Lower leg skin (tissue), 4 donors: ENCODE results near the gene HLA-F. TPM values are rescaled to one million over a fixed set of nuclear protein-coding genes. Genes with fewer than 3 reads are reported as not detected.

Experiments used
- DNase-seq, 2 donors: peaks; one replicate each; pipeline ENCODE4 v3.0.0-alpha.2; 2019; ENCODE audit warnings: low spot score in 2 of 2
- H3K4me3 ChIP-seq: fragments of 200-600 bp; sonication (generic); 2 replicates; pipeline ENCODE4 v1.5.1; 2017; ENCODE audit warnings: mild to moderate bottlenecking, low read depth; ENCODE audit not compliant: poor library complexity, severe bottlenecking
- POLR2A ChIP-seq, 2 donors: fragments of 450-650 bp; IDR thresholded peaks; one replicate each; pipeline ENCODE4 v1.6.1; 2016 to 2017; ENCODE audit warnings: antibody characterized with exemption in 2 of 2, mild to moderate bottlenecking in 1 of 2, moderate library complexity in 1 of 2
- WGBS, 2 donors: methylation state at CpG; one replicate each; pipeline ENCODE4 v1.1.5; 2018; 5-methylcytosine and 5-hydroxymethylcytosine counted together
- intact Hi-C: fragments of 100-400 bp; cut with DNase I; formaldehyde crosslinking; loops from one replicate; pipeline ENCODE4 v1.15.0; 2023; ENCODE audit warnings: low total_unique reads
- total RNA-seq, 4 donors: library from RNA; depleted of rRNA; stranded (reverse); fragments of >200 nt; gene quantifications; one replicate each; pipeline ENCODE4 v1.1.0, GENCODE V29; 2016
- TF ChIP-seq, protein P1 (sequence below), 3 donors: fragments of 450-650 bp; IDR thresholded peaks; one replicate each; pipeline ENCODE4 v1.5.1; 2016; ENCODE audit warnings: antibody characterized with exemption in 3 of 3, mild to moderate bottlenecking in 3 of 3, moderate library complexity in 2 of 3

HLA-F gene
- 10 to 100 TPM; 65.9 to 97.8 (median 92.9) TPM for total RNA-seq

DNA sequence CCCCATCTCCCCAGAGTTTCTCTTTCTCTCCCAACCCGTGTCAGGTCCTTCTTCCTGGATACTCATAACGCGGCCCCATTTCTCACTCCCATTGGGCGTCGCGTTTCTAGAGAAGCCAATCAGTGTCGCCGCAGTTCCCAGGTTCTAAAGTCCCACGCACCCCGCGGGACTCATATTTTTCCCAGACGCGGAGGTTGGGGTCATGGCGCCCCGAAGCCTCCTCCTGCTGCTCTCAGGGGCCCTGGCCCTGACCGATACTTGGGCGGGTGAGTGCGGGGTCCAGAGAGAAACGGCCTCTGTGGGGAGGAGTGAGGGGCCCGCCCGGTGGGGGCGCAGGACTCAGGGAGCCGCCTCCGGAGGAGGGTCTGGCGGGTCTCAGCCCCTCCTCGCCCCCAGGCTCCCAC lies at the start of gene HLA-F:
Gene HLA-F, plus strand, starts transcription at position 173 of the 404 bp plus-strand sequence. Its CDS starts 30 bp downstream, at position 203.
- DNase-seq = peak; percentile 94 to 98
- intact Hi-C loops = no loop called here
- 0% methylated on average over 12 to 21 of the region's 26 CpGs for WGBS, 2 donors
- TF ChIP-seq POLR2A (IDR thresholded peaks at IDR 0.05) = peak in 1 of 2 donors; percentile 31
- TF ChIP-seq, protein P1, sequence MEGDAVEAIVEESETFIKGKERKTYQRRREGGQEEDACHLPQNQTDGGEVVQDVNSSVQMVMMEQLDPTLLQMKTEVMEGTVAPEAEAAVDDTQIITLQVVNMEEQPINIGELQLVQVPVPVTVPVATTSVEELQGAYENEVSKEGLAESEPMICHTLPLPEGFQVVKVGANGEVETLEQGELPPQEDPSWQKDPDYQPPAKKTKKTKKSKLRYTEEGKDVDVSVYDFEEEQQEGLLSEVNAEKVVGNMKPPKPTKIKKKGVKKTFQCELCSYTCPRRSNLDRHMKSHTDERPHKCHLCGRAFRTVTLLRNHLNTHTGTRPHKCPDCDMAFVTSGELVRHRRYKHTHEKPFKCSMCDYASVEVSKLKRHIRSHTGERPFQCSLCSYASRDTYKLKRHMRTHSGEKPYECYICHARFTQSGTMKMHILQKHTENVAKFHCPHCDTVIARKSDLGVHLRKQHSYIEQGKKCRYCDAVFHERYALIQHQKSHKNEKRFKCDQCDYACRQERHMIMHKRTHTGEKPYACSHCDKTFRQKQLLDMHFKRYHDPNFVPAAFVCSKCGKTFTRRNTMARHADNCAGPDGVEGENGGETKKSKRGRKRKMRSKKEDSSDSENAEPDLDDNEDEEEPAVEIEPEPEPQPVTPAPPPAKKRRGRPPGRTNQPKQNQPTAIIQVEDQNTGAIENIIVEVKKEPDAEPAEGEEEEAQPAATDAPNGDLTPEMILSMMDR (IDR thresholded peaks at IDR 0.05) = no peak
- peak within 1 kb of the TSS; percentile 84 for H3K4me3 ChIP-seq

DNA sequence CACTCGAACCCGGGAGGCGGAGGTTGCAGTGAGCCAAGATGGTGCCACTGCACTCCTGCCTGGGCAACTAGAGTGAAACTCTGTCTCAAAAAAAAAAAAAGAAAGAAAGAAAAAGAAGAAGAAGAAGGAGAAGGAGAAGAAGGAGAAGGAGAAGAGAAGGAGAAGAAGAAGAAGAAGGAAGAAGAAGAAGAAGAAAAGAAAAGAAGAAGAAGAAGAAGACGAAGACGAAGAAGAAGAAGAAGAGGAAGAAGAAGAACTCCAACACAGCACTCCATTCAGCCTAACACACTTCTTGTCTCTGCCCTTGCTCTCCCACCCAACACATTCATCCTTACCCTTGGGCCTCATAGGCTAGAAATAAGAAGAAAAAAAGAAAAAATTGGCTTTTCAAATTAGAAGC lies 49.2 kb upstream of the HLA-F start:
- 88 to 92% methylated on average over 5 of the region's 5 CpGs for WGBS, 2 donors
- H3K4me3 ChIP-seq = no peak overlapping the region
- intact Hi-C loops = no loop called here
- DNase-seq = no peak
- no peak for TF ChIP-seq POLR2A (IDR thresholded peaks at IDR 0.05)
- TF ChIP-seq, protein P1 (IDR thresholded peaks at IDR 0.05) = no peak

DNA sequence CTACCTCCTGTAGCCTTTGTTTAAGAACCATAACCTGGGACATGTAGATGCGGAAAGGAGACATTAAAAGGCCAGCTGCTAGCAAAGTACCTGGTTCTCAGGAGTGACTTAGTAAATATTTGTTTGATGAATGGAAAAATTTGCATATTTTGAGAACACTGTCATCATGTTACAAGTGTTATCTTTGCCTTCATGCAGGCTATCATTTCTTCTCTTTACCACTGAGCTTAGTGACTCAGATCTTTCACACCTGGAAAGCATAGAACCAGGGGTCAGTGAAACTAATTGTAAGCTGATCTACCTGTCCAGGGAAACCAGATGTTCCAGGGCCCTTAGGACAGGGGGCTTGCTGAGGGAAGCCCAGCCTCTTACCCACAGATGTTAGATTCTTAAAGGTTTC lies 47.7 kb upstream of the HLA-F start:
- intact Hi-C loops = no loop called here
- 97% methylated on average over 1 of the region's 1 CpG for WGBS, 2 donors
- TF ChIP-seq, protein P1 (IDR thresholded peaks at IDR 0.05) = no peak
- TF ChIP-seq POLR2A (IDR thresholded peaks at IDR 0.05) = no peak
- DNase-seq = no peak
- no peak overlapping the region for H3K4me3 ChIP-seq

DNA sequence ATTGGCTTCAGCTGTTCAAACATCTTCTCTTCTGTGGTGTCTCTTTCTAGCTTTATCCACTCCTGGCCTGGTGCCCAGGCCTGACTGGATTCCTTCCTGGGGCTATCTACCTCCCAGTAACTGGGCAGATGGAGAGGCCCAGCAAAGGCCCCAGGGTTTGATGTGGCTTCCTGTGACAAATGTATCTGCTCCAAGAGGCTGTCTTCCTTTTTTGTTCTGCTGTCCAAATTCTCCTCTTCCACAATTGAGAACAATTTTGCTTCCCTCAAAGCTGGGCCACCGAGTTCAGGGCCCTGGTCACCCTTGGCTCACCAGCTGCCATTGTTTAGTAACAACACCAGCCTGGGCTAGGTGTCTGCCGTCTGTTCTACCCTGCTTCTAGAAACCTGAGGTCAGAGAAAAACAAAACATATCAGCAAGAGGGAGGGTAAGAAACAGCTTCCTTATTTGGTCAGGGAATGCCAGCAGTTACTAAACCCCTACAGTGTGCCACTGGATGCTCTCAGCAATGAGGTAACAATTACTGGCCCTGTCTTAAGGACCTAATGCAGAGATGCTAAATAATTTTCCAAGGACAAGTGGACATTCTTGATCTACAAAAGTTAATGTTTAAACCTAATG lies 46.1 kb upstream of the HLA-F start:
- 45 to 48% methylated on average over 2 of the region's 2 CpGs for WGBS, 2 donors
- intact Hi-C loops = no loop called here
- TF ChIP-seq, protein P1 (IDR thresholded peaks at IDR 0.05) = no peak
- TF ChIP-seq POLR2A (IDR thresholded peaks at IDR 0.05) = no peak
- no peak overlapping the region for H3K4me3 ChIP-seq
- DNase-seq = no peak

DNA sequence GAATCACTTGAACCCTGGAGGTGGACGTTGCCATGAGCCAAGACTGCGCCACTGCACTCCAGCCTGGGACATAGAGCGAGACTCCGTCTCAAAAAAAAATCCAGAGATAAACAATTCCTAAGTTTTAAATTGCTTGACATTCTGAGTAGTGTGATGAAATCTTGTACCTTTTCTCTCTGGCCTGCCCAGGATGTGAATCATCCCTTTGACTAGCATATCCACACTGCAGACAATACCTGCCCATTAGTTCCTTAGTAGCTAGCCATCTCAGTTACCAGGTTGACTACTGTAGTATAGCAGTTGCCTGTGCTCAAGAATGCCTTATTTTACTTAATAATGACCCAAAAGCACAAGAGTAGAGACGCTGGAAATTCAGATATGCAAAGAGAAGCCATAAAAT lies 45.1 kb upstream of the HLA-F start:
- DNase-seq = no peak
- WGBS, 2 donors = 87 to 89% methylated on average over 5 of the region's 5 CpGs
- TF ChIP-seq POLR2A (IDR thresholded peaks at IDR 0.05) = no peak
- TF ChIP-seq, protein P1 (IDR thresholded peaks at IDR 0.05) = no peak
- H3K4me3 ChIP-seq = no peak overlapping the region
- intact Hi-C loops = no loop called here

DNA sequence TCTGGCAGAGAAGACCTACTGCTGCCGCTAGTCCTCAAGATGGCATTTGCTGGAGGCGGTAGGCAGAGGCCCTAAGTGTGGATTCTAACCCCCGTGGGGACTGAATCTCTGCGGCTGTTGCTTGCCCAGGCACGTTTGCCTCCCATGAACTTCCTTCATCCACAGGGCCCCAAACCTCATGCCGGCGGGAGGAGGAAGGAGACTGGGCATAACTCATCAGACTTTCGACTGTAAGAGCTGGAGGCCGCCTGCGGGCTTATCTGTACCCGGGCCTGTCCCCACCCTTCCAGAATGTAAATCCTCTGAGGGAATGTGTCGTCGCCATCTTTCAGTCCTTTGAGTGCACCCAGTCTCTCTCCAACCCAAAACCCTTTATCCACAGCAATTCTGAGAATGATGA lies 43.3 kb upstream of the HLA-F start:
- intact Hi-C loops = no loop called here
- 49 to 54% methylated on average over 13 of the region's 13 CpGs for WGBS, 2 donors
- no peak for DNase-seq
- TF ChIP-seq, protein P1 (IDR thresholded peaks at IDR 0.05) = no peak
- no peak for TF ChIP-seq POLR2A (IDR thresholded peaks at IDR 0.05)
- H3K4me3 ChIP-seq = no peak overlapping the region
